GM21717 (cell line): Measurements from ENCODE around the gene UPK1A.
"Not testable (repeated sequence)": the region's sequence is repeated elsewhere in the genome, so short reads cannot be mapped to it uniquely, and the experiment has no call there.

ENCODE experiments used
- ATAC-seq: cut with Tn5 transposase; IDR thresholded peaks from one replicate; pipeline ENCODE4 v1.9.1; 2021; ENCODE audit warnings: mild to moderate bottlenecking, moderate library complexity; ENCODE audit not compliant: unreplicated experiment

UPK1A gene

DNA sequence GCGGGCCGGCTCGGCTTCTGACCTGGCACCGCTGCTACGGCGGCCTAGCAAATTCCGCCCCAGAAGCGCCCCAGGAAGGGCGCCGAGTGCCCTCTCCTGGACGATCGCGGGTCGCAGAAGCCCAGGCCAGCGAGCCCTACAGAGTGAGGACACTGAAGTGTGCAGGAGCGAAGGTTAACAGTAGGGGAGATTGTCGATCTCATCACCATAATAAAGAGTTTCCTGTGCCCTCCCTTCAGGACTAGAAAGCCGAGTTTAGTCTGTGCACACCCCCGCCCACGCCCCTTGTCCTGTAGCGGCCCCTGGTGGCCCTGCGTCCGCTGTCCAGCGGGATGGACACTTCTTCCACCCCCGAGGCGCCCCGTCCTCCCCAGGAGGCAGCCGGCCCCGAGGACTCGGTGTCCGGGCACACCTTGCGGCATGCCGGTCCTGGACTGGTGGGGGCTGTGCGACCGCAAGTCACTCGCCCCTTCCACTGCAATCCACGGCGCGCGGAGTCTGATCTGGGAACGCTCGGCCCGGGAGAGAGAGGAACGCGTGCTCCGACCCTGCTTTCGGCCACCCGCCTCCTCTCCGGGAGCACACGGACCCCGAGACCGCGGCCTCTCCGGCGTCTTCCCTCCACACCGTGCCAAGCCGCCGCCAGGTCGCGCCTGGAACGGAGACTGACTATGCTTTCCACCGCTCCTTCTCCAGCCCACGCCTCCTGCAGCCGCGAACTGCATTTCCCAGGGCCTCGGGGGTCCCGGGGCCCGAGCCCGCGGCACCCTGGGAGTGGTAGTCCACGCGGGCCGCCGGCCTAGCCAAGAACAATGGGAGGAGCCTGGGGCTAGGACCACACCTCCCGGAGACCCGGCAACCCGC, 50.7 kb downstream of the UPK1A start:
- peak; percentile 49 for ATAC-seq

DNA sequence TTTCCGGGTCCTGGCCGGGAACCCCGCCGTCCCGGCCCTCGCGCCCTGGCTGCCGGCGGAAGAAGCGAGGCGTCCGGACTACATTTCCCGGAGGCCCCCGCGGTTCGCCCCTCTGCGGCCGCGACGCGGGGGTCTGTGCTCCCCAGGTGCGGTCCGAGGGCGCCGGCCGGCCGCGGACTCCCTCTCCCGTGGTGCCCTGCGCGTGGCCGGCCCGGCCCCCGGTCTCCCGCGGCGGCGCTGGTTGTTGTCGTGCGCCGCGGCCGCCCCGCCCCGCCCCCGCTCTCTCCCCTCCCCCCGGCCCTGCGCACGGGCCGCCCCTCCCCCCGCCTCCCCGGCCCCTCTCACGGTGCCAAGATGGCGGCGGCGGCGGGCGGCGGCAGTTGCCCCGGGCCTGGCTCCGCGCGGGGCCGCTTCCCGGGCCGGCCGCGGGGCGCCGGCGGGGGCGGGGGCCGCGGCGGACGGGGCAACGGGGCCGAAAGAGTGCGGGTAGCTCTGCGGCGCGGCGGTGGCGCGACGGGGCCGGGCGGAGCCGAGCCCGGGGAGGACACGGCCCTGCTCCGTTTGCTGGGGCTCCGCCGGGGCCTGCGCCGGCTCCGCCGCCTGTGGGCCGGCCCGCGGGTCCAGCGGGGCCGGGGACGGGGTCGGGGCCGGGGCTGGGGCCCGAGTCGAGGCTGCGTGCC, 51.5 kb downstream of the UPK1A start, which contains the start of gene KMT2B:
KMT2B (plus strand) TSS at position 339 of the 680 bp plus-strand sequence; CDS start at position 355, 16 bp downstream.
- no peak for ATAC-seq

DNA sequence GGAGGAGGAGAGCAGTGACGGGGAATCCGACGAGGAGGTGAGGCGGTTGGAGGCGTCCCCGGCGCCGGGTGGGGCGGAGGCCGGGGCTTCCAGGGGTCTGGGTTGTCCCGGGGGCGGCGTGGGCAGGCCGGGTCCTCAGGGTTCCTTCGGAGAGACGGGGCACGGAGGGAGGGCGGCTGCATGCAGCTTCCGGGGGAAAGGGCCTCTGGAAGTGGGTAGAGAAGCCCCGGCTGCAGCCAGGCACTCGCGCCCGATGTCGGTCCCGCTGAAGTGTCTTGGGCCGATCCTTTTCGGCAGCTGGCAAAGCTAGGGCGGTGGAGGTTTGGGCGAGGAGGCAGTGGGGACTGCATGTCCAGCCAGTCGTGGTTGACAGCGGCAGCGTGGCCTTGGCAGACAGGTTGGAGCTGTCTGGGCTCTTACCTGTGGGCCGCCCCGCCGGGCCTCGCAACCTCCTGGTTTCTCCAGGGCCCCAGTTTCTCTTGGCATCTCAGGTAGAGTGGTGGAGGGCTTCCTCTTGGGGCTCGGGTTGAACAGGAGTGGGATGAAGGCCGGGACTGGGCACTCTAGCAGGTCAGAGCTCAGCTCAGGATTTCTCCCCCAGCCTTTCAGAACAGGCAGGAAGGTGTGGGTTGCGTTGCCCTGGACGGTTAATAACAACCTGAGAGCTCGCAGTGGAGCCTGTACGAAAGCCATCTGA, 52.2 kb downstream of the UPK1A start:
- ATAC-seq: no peak

DNA sequence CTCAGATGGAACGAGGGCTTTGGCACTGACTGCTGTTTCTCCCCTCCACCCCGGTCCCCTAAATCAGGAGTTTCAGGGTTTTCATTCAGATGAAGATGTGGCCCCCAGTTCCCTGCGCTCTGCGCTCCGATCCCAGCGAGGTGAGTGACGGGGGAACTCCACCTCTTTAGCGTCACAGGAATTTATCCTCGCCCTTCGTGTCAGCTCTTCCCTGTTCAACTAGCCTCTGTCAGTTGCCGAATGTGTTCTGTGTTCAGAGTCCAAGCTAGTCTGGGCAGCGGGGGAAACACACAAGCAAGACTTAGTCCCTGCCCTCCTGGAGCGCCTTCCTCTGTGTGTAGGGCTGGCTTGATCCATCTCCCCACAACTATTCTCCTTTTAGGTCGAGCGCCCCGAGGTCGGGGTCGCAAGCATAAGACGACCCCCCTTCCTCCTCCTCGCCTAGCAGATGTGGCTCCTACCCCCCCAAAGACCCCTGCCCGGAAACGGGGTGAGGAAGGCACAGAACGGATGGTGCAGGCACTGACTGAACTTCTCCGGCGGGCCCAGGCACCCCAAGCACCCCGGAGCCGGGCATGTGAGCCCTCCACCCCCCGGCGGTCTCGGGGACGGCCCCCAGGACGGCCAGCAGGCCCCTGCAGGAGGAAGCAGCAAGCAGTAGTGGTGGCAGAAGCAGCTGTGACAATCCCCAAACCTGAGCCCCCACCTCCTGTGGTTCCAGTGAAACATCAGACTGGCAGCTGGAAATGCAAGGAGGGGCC, 53.3 kb downstream of the UPK1A start:
- no peak for ATAC-seq

DNA sequence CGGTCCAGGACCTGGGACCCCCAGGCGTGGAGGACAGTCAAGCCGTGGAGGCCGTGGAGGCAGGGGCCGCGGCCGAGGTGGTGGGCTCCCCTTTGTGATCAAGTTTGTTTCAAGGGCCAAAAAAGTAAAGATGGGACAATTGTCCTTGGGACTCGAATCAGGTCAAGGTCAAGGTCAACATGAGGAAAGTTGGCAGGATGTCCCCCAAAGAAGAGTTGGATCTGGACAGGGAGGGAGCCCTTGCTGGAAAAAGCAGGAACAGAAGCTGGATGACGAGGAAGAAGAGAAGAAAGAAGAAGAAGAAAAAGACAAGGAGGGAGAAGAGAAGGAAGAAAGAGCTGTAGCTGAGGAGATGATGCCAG, 53.8 kb downstream of the UPK1A start:
- ATAC-seq: no peak

DNA sequence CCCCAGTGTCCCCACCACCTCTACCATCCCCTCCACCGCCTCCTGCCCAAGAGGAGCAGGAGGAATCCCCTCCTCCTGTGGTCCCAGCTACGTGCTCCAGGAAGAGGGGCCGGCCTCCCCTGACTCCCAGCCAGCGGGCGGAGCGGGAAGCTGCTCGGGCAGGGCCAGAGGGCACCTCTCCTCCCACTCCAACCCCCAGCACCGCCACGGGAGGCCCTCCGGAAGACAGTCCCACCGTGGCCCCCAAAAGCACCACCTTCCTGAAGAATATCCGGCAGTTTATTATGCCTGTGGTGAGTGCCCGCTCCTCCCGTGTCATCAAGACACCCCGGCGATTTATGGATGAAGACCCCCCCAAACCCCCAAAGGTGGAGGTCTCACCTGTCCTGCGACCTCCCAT, 54.3 kb downstream of the UPK1A start:
- ATAC-seq: no peak

DNA sequence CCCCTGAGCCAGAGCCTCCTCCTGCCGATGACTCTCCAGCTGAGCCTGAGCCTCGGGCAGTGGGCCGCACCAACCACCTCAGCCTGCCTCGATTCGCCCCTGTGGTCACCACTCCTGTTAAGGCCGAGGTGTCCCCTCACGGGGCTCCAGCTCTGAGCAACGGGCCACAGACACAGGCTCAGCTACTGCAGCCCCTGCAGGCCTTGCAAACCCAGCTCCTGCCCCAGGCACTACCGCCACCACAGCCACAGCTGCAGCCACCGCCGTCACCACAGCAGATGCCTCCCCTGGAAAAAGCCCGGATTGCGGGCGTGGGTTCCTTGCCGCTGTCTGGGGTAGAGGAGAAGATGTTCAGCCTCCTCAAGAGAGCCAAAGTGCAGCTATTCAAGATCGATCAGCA, 55.1 kb downstream of the UPK1A start:
- ATAC-seq: no peak

DNA sequence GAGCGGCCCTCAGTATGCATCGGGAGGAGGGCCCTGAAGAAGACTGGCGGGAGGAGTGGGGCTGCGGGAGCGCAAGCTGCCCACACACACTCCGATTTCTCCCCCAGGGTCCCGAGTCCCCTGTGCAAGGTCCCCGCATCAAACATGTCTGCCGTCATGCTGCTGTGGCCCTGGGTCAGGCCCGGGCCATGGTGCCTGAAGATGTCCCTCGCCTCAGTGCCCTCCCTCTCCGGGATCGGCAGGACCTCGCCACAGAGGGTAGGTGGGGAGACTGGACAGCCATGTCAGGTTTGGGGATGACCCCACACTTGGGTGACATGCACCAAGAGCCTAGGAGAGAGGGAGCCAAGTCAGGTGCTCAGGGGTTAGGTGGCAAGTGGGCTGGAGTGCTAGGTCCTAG, 56.1 kb downstream of the UPK1A start:
- no peak for ATAC-seq

DNA sequence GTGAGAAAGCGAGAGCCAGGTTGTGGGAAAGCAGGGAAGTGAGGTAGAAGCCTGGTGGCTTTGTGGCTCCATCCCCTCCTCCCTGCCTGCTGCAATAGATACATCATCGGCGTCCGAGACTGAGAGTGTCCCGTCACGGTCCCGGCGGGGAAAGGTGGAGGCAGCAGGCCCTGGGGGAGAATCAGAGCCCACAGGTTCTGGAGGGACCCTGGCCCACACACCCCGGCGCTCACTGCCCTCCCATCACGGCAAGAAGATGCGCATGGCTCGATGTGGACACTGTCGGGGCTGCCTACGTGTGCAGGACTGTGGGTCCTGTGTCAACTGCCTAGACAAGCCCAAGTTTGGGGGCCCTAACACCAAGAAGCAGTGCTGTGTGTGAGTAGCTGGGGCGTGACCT, 56.6 kb downstream of the UPK1A start:
- no peak for ATAC-seq

DNA sequence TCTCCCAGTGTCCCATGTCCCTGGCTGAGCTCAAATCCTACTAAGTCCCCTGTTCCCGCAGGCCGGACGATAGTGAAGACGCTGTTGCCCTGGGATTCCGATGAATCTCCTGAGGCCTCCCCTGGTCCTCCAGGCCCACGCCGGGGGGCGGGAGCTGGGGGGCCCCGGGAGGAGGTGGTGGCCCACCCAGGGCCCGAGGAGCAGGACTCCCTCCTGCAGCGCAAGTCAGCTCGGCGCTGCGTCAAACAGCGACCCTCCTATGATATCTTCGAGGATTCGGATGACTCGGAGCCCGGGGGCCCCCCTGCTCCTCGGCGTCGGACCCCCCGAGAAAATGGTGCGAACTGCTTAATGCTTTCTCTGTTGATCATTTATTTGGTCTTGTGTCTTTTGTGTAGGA, 57.4 kb downstream of the UPK1A start:
- no peak for ATAC-seq

DNA sequence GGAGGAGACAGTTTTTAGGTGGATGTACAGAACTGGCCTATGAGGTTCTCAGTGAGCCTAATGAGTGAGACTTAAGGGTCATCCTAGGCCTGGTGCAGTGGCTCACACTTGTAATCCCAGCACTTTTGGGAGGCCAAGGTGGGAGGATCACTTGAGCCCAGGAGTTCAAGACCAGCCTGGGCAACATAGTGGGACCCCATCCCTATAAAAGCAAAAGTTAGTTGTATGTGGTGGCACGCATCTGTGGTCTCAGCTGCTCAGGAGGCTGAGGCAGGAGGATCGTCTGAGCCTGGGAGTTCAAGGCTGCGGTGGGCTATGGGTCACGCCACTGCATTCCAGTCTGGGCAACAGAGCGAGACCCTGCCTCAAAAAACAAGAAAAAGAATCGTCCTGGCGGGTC, 57.8 kb downstream of the UPK1A start:
- not testable (repeated sequence) for ATAC-seq

DNA sequence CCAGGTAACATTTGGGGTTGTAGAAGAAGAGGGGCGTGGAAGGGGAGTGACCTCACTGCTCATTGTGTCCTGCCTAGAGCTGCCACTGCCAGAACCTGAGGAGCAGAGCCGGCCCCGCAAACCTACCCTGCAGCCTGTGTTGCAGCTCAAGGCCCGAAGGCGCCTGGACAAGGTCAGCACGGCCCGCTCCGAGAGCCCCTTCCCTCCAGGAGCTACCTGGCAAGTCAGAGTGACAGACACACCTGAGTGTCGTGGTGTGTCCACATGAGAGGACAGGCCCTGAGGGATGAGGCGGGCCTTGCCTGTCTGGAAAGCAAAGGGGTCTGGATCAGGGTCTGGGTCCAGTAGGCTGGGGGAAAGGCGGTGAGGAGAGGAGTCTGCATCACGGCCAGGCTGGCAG, 58.2 kb downstream of the UPK1A start:
- ATAC-seq: no peak

DNA sequence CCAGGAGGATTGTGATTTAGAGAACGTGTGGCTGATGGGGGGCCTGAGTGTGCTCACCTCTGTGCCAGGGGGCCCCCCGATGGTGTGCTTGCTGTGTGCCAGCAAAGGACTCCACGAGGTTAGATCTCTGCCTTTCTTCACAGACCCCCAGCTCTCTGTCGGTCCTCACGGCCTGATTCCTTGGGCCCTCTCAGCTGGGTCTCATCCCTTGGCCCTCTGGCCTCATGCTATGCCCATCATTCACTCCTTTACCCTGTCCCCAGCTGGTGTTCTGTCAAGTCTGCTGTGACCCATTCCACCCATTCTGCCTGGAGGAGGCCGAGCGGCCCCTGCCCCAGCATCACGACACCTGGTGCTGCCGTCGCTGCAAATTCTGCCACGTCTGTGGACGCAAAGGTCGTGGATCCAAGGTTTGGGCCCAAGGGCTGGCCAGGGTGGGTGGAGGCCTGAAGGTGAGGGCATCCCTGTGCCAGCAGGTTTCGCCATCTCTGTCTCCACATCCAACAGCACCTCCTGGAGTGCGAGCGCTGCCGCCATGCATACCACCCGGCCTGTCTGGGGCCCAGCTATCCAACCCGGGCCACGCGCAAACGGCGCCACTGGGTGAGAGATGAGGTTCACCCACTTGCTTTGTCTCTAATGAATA, 59.0 kb downstream of the UPK1A start:
- ATAC-seq: no peak

DNA sequence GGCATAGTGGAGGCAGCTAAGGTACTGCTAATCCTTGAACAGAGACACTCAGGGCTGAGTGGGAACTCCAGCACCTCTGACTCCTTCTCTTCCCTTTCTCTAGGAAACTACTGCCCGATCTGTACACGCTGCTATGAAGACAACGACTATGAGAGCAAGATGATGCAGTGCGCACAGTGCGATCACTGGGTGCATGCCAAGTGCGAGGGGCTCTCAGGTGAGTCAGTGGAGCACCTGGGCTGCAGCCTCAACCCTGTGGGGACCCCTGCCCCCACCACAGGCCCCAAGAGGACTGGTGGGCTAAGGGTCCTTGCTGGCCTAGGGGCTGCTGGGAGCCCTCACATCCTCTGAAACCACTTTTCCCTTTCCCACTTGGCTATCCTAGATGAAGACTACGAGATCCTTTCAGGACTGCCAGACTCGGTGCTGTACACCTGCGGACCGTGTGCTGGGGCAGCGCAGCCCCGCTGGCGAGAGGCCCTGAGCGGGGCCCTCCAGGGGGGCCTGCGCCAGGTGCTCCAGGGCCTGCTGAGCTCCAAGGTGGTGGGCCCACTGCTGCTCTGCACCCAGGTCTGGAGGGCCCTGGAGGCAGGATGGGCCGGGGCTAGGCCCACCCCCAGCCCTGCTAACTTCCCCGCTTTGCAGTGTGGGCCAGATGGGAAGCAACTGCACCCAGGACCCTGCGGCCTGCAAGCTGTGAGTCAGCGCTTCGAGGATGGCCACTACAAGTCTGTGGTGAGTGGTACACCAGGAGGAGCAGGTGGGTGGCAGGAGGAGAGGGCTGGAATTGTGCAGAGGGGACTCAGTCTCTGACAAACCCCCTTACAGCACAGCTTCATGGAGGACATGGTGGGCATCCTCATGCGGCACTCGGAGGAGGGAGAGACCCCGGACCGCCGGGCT, 61.0 kb downstream of the UPK1A start:
- ATAC-seq: no peak
